Measurements from ENCODE around the gene CHN2.

The CHN2 gene

GRCh38 chr7:29247963-29248236, 53.3 kb downstream of the CHN2 start:
- H3K4me3 ChIP-seq (ENCODE audit: low read depth, low read length): no peak overlapping the region
- H3K9me3 ChIP-seq (ENCODE audit: severe bottlenecking): no peaks in the 10 kb centered on the region
- no peak overlapping the region for H3K27ac ChIP-seq
- TF ChIP-seq CTCF (IDR thresholded peaks at IDR 0.05; ENCODE audit: low read depth, low read length): no peak
- DNase-seq: no peak
- H3K36me3 ChIP-seq: no peaks in the 10 kb centered on the region
- H3K27me3 ChIP-seq (ENCODE audit: insufficient read depth, low read depth, severe bottlenecking): no peaks in the 10 kb centered on the region

GRCh38 chr7:29248713-29249382, 54.3 kb downstream of the CHN2 start:
- no peak for DNase-seq
- no peak overlapping the region for H3K27ac ChIP-seq
- no peak for TF ChIP-seq CTCF (IDR thresholded peaks at IDR 0.05; ENCODE audit: low read depth, low read length)
- H3K36me3 ChIP-seq: no peaks in the 10 kb centered on the region
- H3K4me3 ChIP-seq (ENCODE audit: low read depth, low read length): no peak overlapping the region
- no peaks in the 10 kb centered on the region for H3K27me3 ChIP-seq (ENCODE audit: insufficient read depth, low read depth, severe bottlenecking)
- H3K9me3 ChIP-seq (ENCODE audit: severe bottlenecking): no peaks in the 10 kb centered on the region

- no peak for TF ChIP-seq CTCF (IDR thresholded peaks at IDR 0.05; ENCODE audit: low read depth, low read length)
- H3K4me3 ChIP-seq (ENCODE audit: low read depth, low read length): no peak overlapping the region
- H3K27ac ChIP-seq: no peak overlapping the region
- no peaks in the 10 kb centered on the region for H3K36me3 ChIP-seq
- H3K9me3 ChIP-seq (ENCODE audit: severe bottlenecking): no peaks in the 10 kb centered on the region
- no peaks in the 10 kb centered on the region for H3K27me3 ChIP-seq (ENCODE audit: insufficient read depth, low read depth, severe bottlenecking)
- no peak for DNase-seq
Measured at GRCh38 chr7:29249383-29249750, 54.8 kb downstream of the CHN2 start.

- TF ChIP-seq CTCF (IDR thresholded peaks at IDR 0.05; ENCODE audit: low read depth, low read length): no peak
- no peaks in the 10 kb centered on the region for H3K27me3 ChIP-seq (ENCODE audit: insufficient read depth, low read depth, severe bottlenecking)
- H3K27ac ChIP-seq: no peak overlapping the region
- no peak for DNase-seq
- no peak overlapping the region for H3K4me3 ChIP-seq (ENCODE audit: low read depth, low read length)
- H3K36me3 ChIP-seq: no peaks in the 10 kb centered on the region
- H3K9me3 ChIP-seq (ENCODE audit: severe bottlenecking): no peaks in the 10 kb centered on the region
Measured at GRCh38 chr7:29249860-29250259, 55.3 kb downstream of the CHN2 start.

GRCh38 chr7:29253225-29253624, 58.6 kb downstream of the CHN2 start:
- Histone ChIP-seq H3K27ac (no peak overlapping the region), H3K36me3 (no peaks in the 10 kb centered on the region), H3K9me3 (ENCODE audit: severe bottlenecking) (no peaks in the 10 kb centered on the region), H3K27me3 (ENCODE audit: insufficient read depth, low read depth, severe bottlenecking) (no peaks in the 10 kb centered on the region), H3K4me3 (ENCODE audit: low read depth, low read length) (no peak overlapping the region)
- no peak for TF ChIP-seq CTCF (IDR thresholded peaks at IDR 0.05; ENCODE audit: low read depth, low read length)
- no peak for DNase-seq

GRCh38 chr7:29254591-29254990, 60.0 kb downstream of the CHN2 start:
- no peaks in the 10 kb centered on the region for H3K36me3 ChIP-seq
- H3K9me3 ChIP-seq (ENCODE audit: severe bottlenecking): no peaks in the 10 kb centered on the region
- DNase-seq: no peak

More at GRCh38 chr7:29254591-29254990, 60.0 kb downstream of the CHN2 start:
- H3K27ac ChIP-seq: no peak overlapping the region
- no peaks in the 10 kb centered on the region for H3K27me3 ChIP-seq (ENCODE audit: insufficient read depth, low read depth, severe bottlenecking)
- H3K4me3 ChIP-seq (ENCODE audit: low read depth, low read length): no peak overlapping the region
- TF ChIP-seq CTCF (IDR thresholded peaks at IDR 0.05; ENCODE audit: low read depth, low read length): no peak

All from WERI-Rb-1 (cell line).